ENCODE data around the gene BST1.

BST1 gene

DNA sequence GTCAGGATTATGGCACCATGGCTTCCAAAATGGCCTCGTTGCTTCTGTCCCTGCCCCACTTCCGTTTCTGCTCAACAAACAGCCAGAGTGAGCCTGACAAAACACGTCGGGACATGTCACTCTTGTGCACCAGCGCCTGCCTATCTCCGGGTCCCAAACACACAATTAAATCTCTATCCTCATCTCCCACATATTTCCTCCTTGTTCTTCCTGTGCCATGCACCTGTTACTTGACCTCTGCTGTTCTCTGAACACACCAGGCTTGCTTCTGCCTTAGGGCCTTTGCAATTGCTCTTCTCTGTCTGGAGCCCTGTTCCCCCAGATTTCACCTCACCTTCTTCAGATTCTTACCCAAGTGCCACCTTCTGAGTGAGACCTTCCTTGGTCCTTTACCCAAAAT lies 62.5 kb downstream of the BST1 start:
- H3F3A ChIP-seq (ENCODE audit: control insufficient read depth, insufficient read depth): peaks cover 16% of the 10 kb centered on the region
- no peaks in the 10 kb centered on the region for H4K20me1 ChIP-seq (ENCODE audit: control insufficient read depth, insufficient read depth, low read depth, low read length)
- H3K9me2 ChIP-seq (replicated peaks; ENCODE audit: control insufficient read depth, low read length): no peaks in the 10 kb centered on the region
- no peaks in the 10 kb centered on the region for H3K36me3 ChIP-seq (ENCODE audit: control insufficient read depth, low read length)
- no peaks in the 10 kb centered on the region for H3K9me3 ChIP-seq (ENCODE audit: control insufficient read depth, insufficient read depth, low read length)
- H3K4me3 ChIP-seq (ENCODE audit: low read length): peak overlapping the region; percentile 59
- no peaks in the 10 kb centered on the region for H3K79me2 ChIP-seq (ENCODE audit: control insufficient read depth, low read length)
- TF ChIP-seq CTCF (IDR thresholded peaks at IDR 0.05; ENCODE audit: low read depth, low read length, poor library complexity, severe bottlenecking): no peak
- no peak for TF ChIP-seq EZH2phosphoT487 (IDR thresholded peaks at IDR 0.05; ENCODE audit: borderline replicate concordance, low read length)
- H3K27me3 ChIP-seq (ENCODE audit: control insufficient read depth, low read length): no peaks in the 10 kb centered on the region
- H3K27ac ChIP-seq (ENCODE audit: low read depth, low read length): peak overlapping the region; percentile 86
- H3K4me1 ChIP-seq (ENCODE audit: control insufficient read depth, low read length): peaks cover 35% of the 10 kb centered on the region
- peak overlapping the region; percentile 77 for H3K4me2 ChIP-seq (ENCODE audit: low read length)

- H3K4me1 ChIP-seq (ENCODE audit: control insufficient read depth, low read length): peaks cover 37% of the 10 kb centered on the region
- peak overlapping the region; percentile 59 for H3K4me3 ChIP-seq (ENCODE audit: low read length)
- H3K27me3 ChIP-seq (ENCODE audit: control insufficient read depth, low read length): no peaks in the 10 kb centered on the region
- H3K9me3 ChIP-seq (ENCODE audit: control insufficient read depth, insufficient read depth, low read length): no peaks in the 10 kb centered on the region
- no peaks in the 10 kb centered on the region for H4K20me1 ChIP-seq (ENCODE audit: control insufficient read depth, insufficient read depth, low read depth, low read length)
- H3K79me2 ChIP-seq (ENCODE audit: control insufficient read depth, low read length): no peaks in the 10 kb centered on the region
- H3K9me2 ChIP-seq (replicated peaks; ENCODE audit: control insufficient read depth, low read length): no peaks in the 10 kb centered on the region
- H3K4me2 ChIP-seq (ENCODE audit: low read length): peak overlapping the region; percentile 77
- H3K36me3 ChIP-seq (ENCODE audit: control insufficient read depth, low read length): no peaks in the 10 kb centered on the region
- TF ChIP-seq EZH2phosphoT487 (IDR thresholded peaks at IDR 0.05; ENCODE audit: borderline replicate concordance, low read length) (no peak), CTCF (IDR thresholded peaks at IDR 0.05; ENCODE audit: low read depth, low read length, poor library complexity, severe bottlenecking) (no peak)
- peak overlapping the region; percentile 86 for H3K27ac ChIP-seq (ENCODE audit: low read depth, low read length)
- H3F3A ChIP-seq (ENCODE audit: control insufficient read depth, insufficient read depth): peaks cover 16% of the 10 kb centered on the region
Observed at GRCh38 chr4:15765910-15766697, 63.2 kb downstream of the BST1 start.

GRCh38 chr4:15766821-15767220 lies 64.0 kb downstream of the BST1 start:
- no peaks in the 10 kb centered on the region for H3K9me3 ChIP-seq (ENCODE audit: control insufficient read depth, insufficient read depth, low read length)
- H3K4me2 ChIP-seq (ENCODE audit: low read length): peak overlapping the region; percentile 77
- TF ChIP-seq EZH2phosphoT487 (IDR thresholded peaks at IDR 0.05; ENCODE audit: borderline replicate concordance, low read length) (no peak), CTCF (IDR thresholded peaks at IDR 0.05; ENCODE audit: low read depth, low read length, poor library complexity, severe bottlenecking) (no peak)
- H3K9me2 ChIP-seq (replicated peaks; ENCODE audit: control insufficient read depth, low read length): no peaks in the 10 kb centered on the region
- H3K27me3 ChIP-seq (ENCODE audit: control insufficient read depth, low read length): no peaks in the 10 kb centered on the region
- H4K20me1 ChIP-seq (ENCODE audit: control insufficient read depth, insufficient read depth, low read depth, low read length): no peaks in the 10 kb centered on the region
- no peaks in the 10 kb centered on the region for H3K36me3 ChIP-seq (ENCODE audit: control insufficient read depth, low read length)
- H3K4me1 ChIP-seq (ENCODE audit: control insufficient read depth, low read length): peaks cover 44% of the 10 kb centered on the region
- peaks cover 16% of the 10 kb centered on the region for H3F3A ChIP-seq (ENCODE audit: control insufficient read depth, insufficient read depth)
- peak overlapping the region; percentile 59 for H3K4me3 ChIP-seq (ENCODE audit: low read length)
- H3K79me2 ChIP-seq (ENCODE audit: control insufficient read depth, low read length): no peaks in the 10 kb centered on the region
- H3K27ac ChIP-seq (ENCODE audit: low read depth, low read length): peak overlapping the region; percentile 86

All from DOHH2 (cell line).